Thoracic aorta (tissue), 2 donors: ENCODE measurements around the gene RPS6KB2. TPM values are rescaled to one million over a fixed set of nuclear protein-coding genes. Genes with fewer than 3 reads are reported as not detected.

ENCODE experiments used
- ATAC-seq: fragments of 150-250 bp; one replicate; pipeline ENCODE4 v1.8.0; 2017; ENCODE audit warnings: low read depth; ENCODE audit not compliant: insufficient number of reproducible peaks, low FRiP score
- DNase-seq: peaks from one replicate; pipeline ENCODE4 v3.0.0-alpha.2; 2020; ENCODE audit warnings: low spot score
- H3K27ac ChIP-seq, 2 donors: fragments of 200-600 bp; sonication (generic); 1 replicate in 1 of 2; 2 replicates in 1 of 2; pipeline ENCODE4 v1.5.1; 2016; ENCODE audit warnings: mild to moderate bottlenecking in 2 of 2, moderate library complexity in 2 of 2
- H3K27me3 ChIP-seq: fragments of 200-600 bp; sonication (generic); replicated peaks from 2 replicates; pipeline ENCODE4 v1.6.0; 2016; ENCODE audit warnings: mild to moderate bottlenecking; ENCODE audit not compliant: insufficient read depth
- H3K36me3 ChIP-seq: fragments of 200-600 bp; sonication (generic); one replicate; pipeline ENCODE4 v1.5.1; 2016
- H3K4me1 ChIP-seq, 2 donors: fragments of 200-600 bp; sonication (generic); 1 replicate in 1 of 2; 2 replicates in 1 of 2; pipeline versions ENCODE4 v1.5.1 to v1.6.0; 2016; ENCODE audit warnings: low read depth in 2 of 2, mild to moderate bottlenecking in 1 of 2; ENCODE audit not compliant: control insufficient read depth in 1 of 2
- H3K4me3 ChIP-seq: fragments of 200-600 bp; sonication (generic); 2 replicates; pipeline ENCODE4 v1.5.1; 2016; ENCODE audit warnings: mild to moderate bottlenecking
- H3K9me3 ChIP-seq: fragments of 200-600 bp; sonication (generic); 2 replicates; pipeline ENCODE4 v1.5.1; 2016
- CTCF ChIP-seq: fragments of 200-600 bp; sonication (generic); IDR thresholded peaks from one replicate; pipeline ENCODE4 v1.5.1; 2019; ENCODE audit warnings: antibody characterized with exemption
- total RNA-seq, 2 donors: library from RNA; depleted of rRNA; stranded (reverse); fragments of >200 nt; gene quantifications; one replicate each; pipeline versions ENCODE4 v1.1.0 to v1.2.3, GENCODE V29; 2016

Gene RPS6KB2
- total RNA-seq, 2 donors from 2014 or later = 68.3 to 69.3 TPM

GRCh38 chr11:67415501-67416304 lies 12.6 kb upstream of the RPS6KB2 start, which contains the start of gene CARNS1:
TSS of gene CARNS1 (plus strand) at chr11:67415678. CDS start at chr11:67416200, 522 bp downstream.
- H3K4me3 ChIP-seq = peak within 1 kb of the TSS; percentile 71
- no peak for TF ChIP-seq CTCF
- ATAC-seq = no peak
- no peaks in the 10 kb centered on the region for H3K36me3 ChIP-seq
- H3K27ac ChIP-seq = peak within 1 kb of the TSS; percentile 66 to 90
- peaks cover 23 to 55% of the 10 kb centered on the region in 2 donors for H3K4me1 ChIP-seq
- no peaks in the 10 kb centered on the region for H3K9me3 ChIP-seq
- no peak for DNase-seq
- H3K27me3 ChIP-seq = no peaks in the 10 kb centered on the region

- Histone ChIP-seq H3K9me3 (no peaks in the 10 kb centered on the region), H3K4me3 (no peak overlapping the region), H3K36me3 (no peaks in the 10 kb centered on the region), H3K27me3 (no peaks in the 10 kb centered on the region), H3K27ac (peak overlapping the region; percentile 66 to 90), H3K4me1 (peaks cover 23 to 55% of the 10 kb centered on the region in 2 donors)
- TF ChIP-seq CTCF = no peak
- no peak for ATAC-seq
- DNase-seq = peak; percentile 41
These were observed 11.6 kb upstream of the RPS6KB2 start for GRCh38 chr11:67416416-67417335.

GRCh38 chr11:67417425-67417824 lies 10.9 kb upstream of the RPS6KB2 start:
- Histone ChIP-seq H3K27ac (peak overlapping the region; percentile 66 to 90), H3K4me3 (no peak overlapping the region), H3K27me3 (no peaks in the 10 kb centered on the region), H3K9me3 (no peaks in the 10 kb centered on the region), H3K4me1 (peaks cover 23 to 55% of the 10 kb centered on the region in 2 donors), H3K36me3 (no peaks in the 10 kb centered on the region)
- ATAC-seq (no peak), DNase-seq (no peak)
- TF ChIP-seq CTCF = no peak

GRCh38 chr11:67418476-67419281 lies 9.6 kb upstream of the RPS6KB2 start:
- TF ChIP-seq CTCF = no peak
- no peaks in the 10 kb centered on the region for H3K9me3 ChIP-seq
- peaks cover 23 to 55% of the 10 kb centered on the region in 2 donors for H3K4me1 ChIP-seq
- peak overlapping the region; percentile 66 to 90 for H3K27ac ChIP-seq
- ATAC-seq (no peak), DNase-seq (no peak)
- H3K27me3 ChIP-seq = no peaks in the 10 kb centered on the region
- H3K36me3 ChIP-seq = no peaks in the 10 kb centered on the region
- peak overlapping the region; percentile 6 for H3K4me3 ChIP-seq
